ENCODE results near the gene HRH4. TPM values are rescaled to one million over a fixed set of nuclear protein-coding genes. Genes with fewer than 3 reads are reported as not detected.

Gene HRH4
- 0.04 TPM for polyA plus RNA-seq (2013, experiment 1 of 2)
- polyA plus RNA-seq (2013, experiment 2 of 2), result 0.04 TPM

GRCh38 chr18:24460388-24460787 is at the start of gene HRH4:
Gene HRH4, plus strand, starts transcription at chr18:24460637. Its CDS starts 92 bp downstream, at chr18:24460729.
- Histone ChIP-seq H2BK120ac (ENCODE audit: low read depth, low read length) (no peak within 1 kb of the TSS), H3K23ac (ENCODE audit: low read length) (no peak within 1 kb of the TSS), H3K4me3 (ENCODE audit: low read length) (no peak within 1 kb of the TSS), H3K4me1 (ENCODE audit: control insufficient read depth, low read depth, low read length) (no peaks in the 10 kb centered on the region), H2BK15ac (replicated peaks; ENCODE audit: low read depth) (no peak within 1 kb of the TSS), H3K56ac (ENCODE audit: low read length) (no peak within 1 kb of the TSS), H3K79me1 (ENCODE audit: low read length) (no peaks in the 10 kb centered on the region), H3K9ac (ENCODE audit: low read length) (no peak within 1 kb of the TSS), H2AK5ac (ENCODE audit: low read length) (no peak within 1 kb of the TSS), H3K4me2 (ENCODE audit: low read length) (no peak within 1 kb of the TSS), H2BK5ac (ENCODE audit: low read length) (no peak within 1 kb of the TSS), H3K27ac (ENCODE audit: low read depth, low read length) (no peak within 1 kb of the TSS), H4K5ac (ENCODE audit: low read length) (no peak within 1 kb of the TSS), H3K18ac (ENCODE audit: low read length) (no peak within 1 kb of the TSS), H4K8ac (ENCODE audit: low read depth, low read length) (no peak within 1 kb of the TSS), H3K4ac (ENCODE audit: low read depth, low read length) (no peak within 1 kb of the TSS), H3K79me2 (ENCODE audit: control insufficient read depth, insufficient read depth, low read length) (no peaks in the 10 kb centered on the region), H3K27me3 (ENCODE audit: insufficient read depth, low read length, poor library complexity) (no peaks in the 10 kb centered on the region), H3K36me3 (ENCODE audit: control insufficient read depth, insufficient read depth, low read length) (no peaks in the 10 kb centered on the region)
- DNase-seq, result no peak
- no CpG with 5 or more reads among the region's 1 CpG for WGBS (ENCODE audit: extremely low coverage, insufficient coverage, low lambda C conversion rate)

GRCh38 chr18:24413148-24413547 is 47.3 kb upstream of the HRH4 start:
- Histone ChIP-seq H3K23ac (ENCODE audit: low read length) (no peak overlapping the region), H3K4me2 (ENCODE audit: low read length) (no peak overlapping the region), H2BK120ac (ENCODE audit: low read depth, low read length) (no peak overlapping the region), H3K79me1 (ENCODE audit: low read length) (no peaks in the 10 kb centered on the region), H3K18ac (ENCODE audit: low read length) (no peak overlapping the region), H3K4ac (ENCODE audit: low read depth, low read length) (no peak overlapping the region), H2BK5ac (ENCODE audit: low read length) (no peak overlapping the region), H3K4me3 (ENCODE audit: low read length) (no peak overlapping the region), H3K36me3 (ENCODE audit: control insufficient read depth, insufficient read depth, low read length) (no peaks in the 10 kb centered on the region), H3K27me3 (ENCODE audit: insufficient read depth, low read length, poor library complexity) (no peaks in the 10 kb centered on the region), H4K8ac (ENCODE audit: low read depth, low read length) (no peak overlapping the region), H3K79me2 (ENCODE audit: control insufficient read depth, insufficient read depth, low read length) (no peaks in the 10 kb centered on the region), H2BK15ac (replicated peaks; ENCODE audit: low read depth) (no peak overlapping the region), H3K4me1 (ENCODE audit: control insufficient read depth, low read depth, low read length) (no peaks in the 10 kb centered on the region), H3K56ac (ENCODE audit: low read length) (no peak overlapping the region), H3K9ac (ENCODE audit: low read length) (no peak overlapping the region), H2AK5ac (ENCODE audit: low read length) (no peak overlapping the region), H3K27ac (ENCODE audit: low read depth, low read length) (no peak overlapping the region), H4K5ac (ENCODE audit: low read length) (no peak overlapping the region)
- no CpG with 5 or more reads among the region's 2 CpGs for WGBS (ENCODE audit: extremely low coverage, insufficient coverage, low lambda C conversion rate)
- peak; percentile 65 for DNase-seq

GRCh38 chr18:24414349-24415003 is 46.0 kb upstream of the HRH4 start:
- WGBS (ENCODE audit: extremely low coverage, insufficient coverage, low lambda C conversion rate), result no CpG with 5 or more reads among the region's 3 CpGs
- H4K5ac ChIP-seq (ENCODE audit: low read length), result no peak overlapping the region
- H3K27me3 ChIP-seq (ENCODE audit: insufficient read depth, low read length, poor library complexity), result no peaks in the 10 kb centered on the region
- H3K4ac ChIP-seq (ENCODE audit: low read depth, low read length), result no peak overlapping the region
- H3K18ac ChIP-seq (ENCODE audit: low read length), result no peak overlapping the region
- H2BK15ac ChIP-seq (replicated peaks; ENCODE audit: low read depth), result no peak overlapping the region
- DNase-seq, result no peak
- H3K23ac ChIP-seq (ENCODE audit: low read length), result no peak overlapping the region
- H3K36me3 ChIP-seq (ENCODE audit: control insufficient read depth, insufficient read depth, low read length), result no peaks in the 10 kb centered on the region
- H3K27ac ChIP-seq (ENCODE audit: low read depth, low read length), result no peak overlapping the region
- no peak overlapping the region for H4K8ac ChIP-seq (ENCODE audit: low read depth, low read length)
- no peak overlapping the region for H3K56ac ChIP-seq (ENCODE audit: low read length)
- no peaks in the 10 kb centered on the region for H3K4me1 ChIP-seq (ENCODE audit: control insufficient read depth, low read depth, low read length)
- H3K4me3 ChIP-seq (ENCODE audit: low read length), result no peak overlapping the region
- H3K4me2 ChIP-seq (ENCODE audit: low read length), result no peak overlapping the region
- H3K79me2 ChIP-seq (ENCODE audit: control insufficient read depth, insufficient read depth, low read length), result no peaks in the 10 kb centered on the region
- H3K79me1 ChIP-seq (ENCODE audit: low read length), result no peaks in the 10 kb centered on the region
- H3K9ac ChIP-seq (ENCODE audit: low read length), result no peak overlapping the region
- H2BK120ac ChIP-seq (ENCODE audit: low read depth, low read length), result no peak overlapping the region
- H2BK5ac ChIP-seq (ENCODE audit: low read length), result no peak overlapping the region
- H2AK5ac ChIP-seq (ENCODE audit: low read length), result no peak overlapping the region

GRCh38 chr18:24417480-24417879 is 43.0 kb upstream of the HRH4 start:
- no peak overlapping the region for H2BK15ac ChIP-seq (replicated peaks; ENCODE audit: low read depth)
- no peak overlapping the region for H3K4me2 ChIP-seq (ENCODE audit: low read length)
- no peak overlapping the region for H3K18ac ChIP-seq (ENCODE audit: low read length)
- H3K9ac ChIP-seq (ENCODE audit: low read length), result no peak overlapping the region
- no peak overlapping the region for H2BK5ac ChIP-seq (ENCODE audit: low read length)
- H3K4ac ChIP-seq (ENCODE audit: low read depth, low read length), result no peak overlapping the region
- H3K4me3 ChIP-seq (ENCODE audit: low read length), result no peak overlapping the region
- H3K36me3 ChIP-seq (ENCODE audit: control insufficient read depth, insufficient read depth, low read length), result no peaks in the 10 kb centered on the region
- WGBS (ENCODE audit: extremely low coverage, insufficient coverage, low lambda C conversion rate), result no CpG with 5 or more reads among the region's 3 CpGs
- no peak overlapping the region for H2AK5ac ChIP-seq (ENCODE audit: low read length)
- H2BK120ac ChIP-seq (ENCODE audit: low read depth, low read length), result no peak overlapping the region
- no peak overlapping the region for H4K5ac ChIP-seq (ENCODE audit: low read length)
- no peak overlapping the region for H4K8ac ChIP-seq (ENCODE audit: low read depth, low read length)
- no peak overlapping the region for H3K27ac ChIP-seq (ENCODE audit: low read depth, low read length)
- no peaks in the 10 kb centered on the region for H3K79me2 ChIP-seq (ENCODE audit: control insufficient read depth, insufficient read depth, low read length)
- no peak overlapping the region for H3K56ac ChIP-seq (ENCODE audit: low read length)
- no peaks in the 10 kb centered on the region for H3K27me3 ChIP-seq (ENCODE audit: insufficient read depth, low read length, poor library complexity)
- H3K23ac ChIP-seq (ENCODE audit: low read length), result no peak overlapping the region
- DNase-seq, result no peak
- H3K79me1 ChIP-seq (ENCODE audit: low read length), result no peaks in the 10 kb centered on the region
- H3K4me1 ChIP-seq (ENCODE audit: control insufficient read depth, low read depth, low read length), result no peaks in the 10 kb centered on the region

- Histone ChIP-seq H3K4me3 (ENCODE audit: low read length) (no peak overlapping the region), H3K56ac (ENCODE audit: low read length) (no peak overlapping the region), H3K4me1 (ENCODE audit: control insufficient read depth, low read depth, low read length) (no peaks in the 10 kb centered on the region), H3K4me2 (ENCODE audit: low read length) (no peak overlapping the region), H3K23ac (ENCODE audit: low read length) (no peak overlapping the region), H3K36me3 (ENCODE audit: control insufficient read depth, insufficient read depth, low read length) (no peaks in the 10 kb centered on the region), H3K4ac (ENCODE audit: low read depth, low read length) (no peak overlapping the region), H2BK120ac (ENCODE audit: low read depth, low read length) (no peak overlapping the region), H4K8ac (ENCODE audit: low read depth, low read length) (no peak overlapping the region), H4K5ac (ENCODE audit: low read length) (no peak overlapping the region), H2AK5ac (ENCODE audit: low read length) (no peak overlapping the region), H2BK15ac (replicated peaks; ENCODE audit: low read depth) (no peak overlapping the region), H3K18ac (ENCODE audit: low read length) (no peak overlapping the region), H3K27me3 (ENCODE audit: insufficient read depth, low read length, poor library complexity) (no peaks in the 10 kb centered on the region), H3K27ac (ENCODE audit: low read depth, low read length) (no peak overlapping the region), H3K79me1 (ENCODE audit: low read length) (no peaks in the 10 kb centered on the region), H3K79me2 (ENCODE audit: control insufficient read depth, insufficient read depth, low read length) (no peaks in the 10 kb centered on the region), H2BK5ac (ENCODE audit: low read length) (no peak overlapping the region), H3K9ac (ENCODE audit: low read length) (no peak overlapping the region)
- DNase-seq, result no peak
- no CpG with 5 or more reads among the region's 4 CpGs for WGBS (ENCODE audit: extremely low coverage, insufficient coverage, low lambda C conversion rate)
Measured at GRCh38 chr18:24420551-24420950, 39.9 kb upstream of the HRH4 start.

- no CpG with 5 or more reads among the region's 1 CpG for WGBS (ENCODE audit: extremely low coverage, insufficient coverage, low lambda C conversion rate)
- no peaks in the 10 kb centered on the region for H3K79me2 ChIP-seq (ENCODE audit: control insufficient read depth, insufficient read depth, low read length)
- no peak for DNase-seq
Measured at GRCh38 chr18:24421831-24422230, 38.6 kb upstream of the HRH4 start.

More at GRCh38 chr18:24421831-24422230, 38.6 kb upstream of the HRH4 start:
- no peak overlapping the region for H3K4me3 ChIP-seq (ENCODE audit: low read length)
- no peaks in the 10 kb centered on the region for H3K4me1 ChIP-seq (ENCODE audit: control insufficient read depth, low read depth, low read length)
- no peak overlapping the region for H3K4ac ChIP-seq (ENCODE audit: low read depth, low read length)
- no peak overlapping the region for H4K8ac ChIP-seq (ENCODE audit: low read depth, low read length)
- H2BK120ac ChIP-seq (ENCODE audit: low read depth, low read length), result no peak overlapping the region
- no peak overlapping the region for H3K27ac ChIP-seq (ENCODE audit: low read depth, low read length)
- H3K9ac ChIP-seq (ENCODE audit: low read length), result no peak overlapping the region
- H2BK5ac ChIP-seq (ENCODE audit: low read length), result no peak overlapping the region
- H3K36me3 ChIP-seq (ENCODE audit: control insufficient read depth, insufficient read depth, low read length), result no peaks in the 10 kb centered on the region
- no peaks in the 10 kb centered on the region for H3K79me1 ChIP-seq (ENCODE audit: low read length)
- H3K23ac ChIP-seq (ENCODE audit: low read length), result no peak overlapping the region
- H3K4me2 ChIP-seq (ENCODE audit: low read length), result no peak overlapping the region
- no peak overlapping the region for H2AK5ac ChIP-seq (ENCODE audit: low read length)
- no peak overlapping the region for H4K5ac ChIP-seq (ENCODE audit: low read length)
- no peak overlapping the region for H2BK15ac ChIP-seq (replicated peaks; ENCODE audit: low read depth)
- H3K56ac ChIP-seq (ENCODE audit: low read length), result no peak overlapping the region
- no peaks in the 10 kb centered on the region for H3K27me3 ChIP-seq (ENCODE audit: insufficient read depth, low read length, poor library complexity)
- no peak overlapping the region for H3K18ac ChIP-seq (ENCODE audit: low read length)

Data from mesendoderm (in vitro differentiated cells).